IMR-90 (cell line): ENCODE measurements around the gene NREP. TPM values are rescaled to one million over a fixed set of nuclear protein-coding genes. Genes with fewer than 3 reads are reported as not detected.

Experiments
- ATAC-seq: fragments of 200-7000 bp; cut with Tn5 transposase; 2 replicates; pipeline ENCODE4 v1.9.1; 2020; ENCODE audit warnings: low read depth, mild to moderate bottlenecking, moderate library complexity
- BruUV-seq: library from RNA; stranded (reverse); fragments of 400-500 nt; replicated peaks from 2 replicates; lab custom pipeline; 2021; lab: Mats Ljungman, UMichigan
- CTCF ChIA-PET: fragments of 300-600 bp; formaldehyde crosslinking; extraction: SDS; loops from one replicate; lab custom pipeline; 2021; ENCODE audit warnings: antibody characterized with exemption; lab: Yijun Ruan, JAX
- POLR2A ChIA-PET: fragments of 300-600 bp; sonication (Branson Sonifier 250); formaldehyde crosslinking; loops from one replicate; lab custom pipeline; 2022; ENCODE audit warnings: antibody characterized with exemption; ENCODE audit not compliant: unreplicated experiment; lab: Charles Lee
- DNase-seq: peaks from one replicate; pipeline ENCODE4 v3.0.0; 2013
- H2AFZ ChIP-seq: replicated peaks from 2 replicates; pipeline ENCODE3; 2013; ENCODE audit warnings: low read length, mild to moderate bottlenecking; ENCODE audit not compliant: poor library complexity
- H2AK5ac ChIP-seq: 2 replicates; pipeline ENCODE4 v1.6.1; 2013; ENCODE audit warnings: low read depth, low read length, inconsistent platforms
- H2AK9ac ChIP-seq: replicated peaks from 2 replicates; pipeline ENCODE3; 2013; ENCODE audit warnings: mild to moderate bottlenecking, low read depth, low read length, moderate library complexity; ENCODE audit not compliant: poor library complexity
- H2BK120ac ChIP-seq: 2 replicates; pipeline ENCODE4 v1.6.1; 2013; ENCODE audit warnings: low read depth, low read length, inconsistent platforms
- H2BK15ac ChIP-seq: 3 replicates; pipeline ENCODE4 v1.6.1; 2013; ENCODE audit warnings: low read depth, low read length, inconsistent platforms
- H2BK20ac ChIP-seq: 2 replicates; pipeline ENCODE4 v1.6.1; 2013; ENCODE audit warnings: low read depth, mild to moderate bottlenecking, inconsistent platforms, low read length, moderate library complexity
- H2BK5ac ChIP-seq: 2 replicates; pipeline ENCODE4 v1.6.1; 2013; ENCODE audit warnings: mild to moderate bottlenecking, low read depth, low read length, inconsistent platforms; ENCODE audit not compliant: poor library complexity, severe bottlenecking
- H3K14ac ChIP-seq: replicated peaks from 2 replicates; pipeline ENCODE4 v1.6.1; 2013; ENCODE audit warnings: low read depth, low read length, inconsistent platforms
- H3K18ac ChIP-seq: 2 replicates; pipeline ENCODE4 v1.6.1; 2013; ENCODE audit warnings: low read depth, low read length, control low read depth
- H3K23ac ChIP-seq: 2 replicates; pipeline ENCODE4 v1.6.1; 2013; ENCODE audit warnings: low read depth, low read length, inconsistent platforms
- H3K27ac ChIP-seq: 2 replicates; pipeline ENCODE4 v1.5.1; 2013; ENCODE audit warnings: mild to moderate bottlenecking, control low read depth, low read length; ENCODE audit not compliant: insufficient read depth
- H3K27me3 ChIP-seq: 2 replicates; pipeline ENCODE4 v1.6.1; 2013; ENCODE audit warnings: low read length; ENCODE audit not compliant: control insufficient read depth, insufficient read depth
- H3K36me3 ChIP-seq: 2 replicates; pipeline ENCODE4 v1.6.1; 2013; ENCODE audit warnings: low read length, mixed read lengths; ENCODE audit not compliant: control insufficient read depth, insufficient read depth
- H3K4ac ChIP-seq: 2 replicates; pipeline ENCODE4 v1.6.1; 2013; ENCODE audit warnings: low read depth, low read length, inconsistent platforms
- H3K4me1 ChIP-seq: 2 replicates; pipeline ENCODE4 v1.6.1; 2013; ENCODE audit warnings: low read length, mixed read lengths; ENCODE audit not compliant: control insufficient read depth, insufficient read depth
- H3K4me2 ChIP-seq: 2 replicates; pipeline ENCODE4 v1.6.1; 2013; ENCODE audit warnings: low read depth, mild to moderate bottlenecking, control low read depth, low read length, moderate library complexity
- H3K4me3 ChIP-seq: 2 replicates; pipeline ENCODE4 v1.5.1; 2013; ENCODE audit warnings: low read depth, mild to moderate bottlenecking, control low read depth, low read length, moderate library complexity; ENCODE audit not compliant: insufficient read depth
- H3K56ac ChIP-seq: 2 replicates; pipeline ENCODE4 v1.6.1; 2013; ENCODE audit warnings: low read length, inconsistent platforms; ENCODE audit not compliant: insufficient read depth; ENCODE audit errors: extremely low read depth
- H3K79me1 ChIP-seq, 2 experiments: 2 replicates each; pipeline ENCODE4 v1.6.1; 2013; ENCODE audit warnings: low read length in 2 of 2, inconsistent platforms in 1 of 2, low read depth in 1 of 2
- H3K9ac ChIP-seq: 2 replicates; pipeline ENCODE4 v1.6.1; 2013; ENCODE audit warnings: low read depth, low read length, control low read depth
- H3K9me1 ChIP-seq: 2 replicates; pipeline ENCODE4 v1.6.1; 2013; ENCODE audit warnings: low read length, inconsistent platforms; ENCODE audit not compliant: insufficient read depth
- H3K9me3 ChIP-seq: 2 replicates; pipeline ENCODE4 v1.6.1; 2013; ENCODE audit warnings: low read length; ENCODE audit not compliant: control insufficient read depth, insufficient read depth
- H4K20me1 ChIP-seq: 2 replicates; pipeline ENCODE4 v1.6.1; 2013; ENCODE audit warnings: low read length, inconsistent platforms; ENCODE audit not compliant: insufficient read depth
- H4K5ac ChIP-seq: 2 replicates; pipeline ENCODE4 v1.6.1; 2013; ENCODE audit warnings: mild to moderate bottlenecking, low read depth, low read length, control low read depth
- H4K8ac ChIP-seq, 2 experiments: 2 replicates each; pipeline ENCODE4 v1.6.1; 2013; ENCODE audit warnings: low read depth in 2 of 2, low read length in 2 of 2, control low read depth in 1 of 2, inconsistent platforms in 1 of 2
- H4K91ac ChIP-seq: 2 replicates; pipeline ENCODE4 v1.6.1; 2013; ENCODE audit warnings: low read depth, low read length, inconsistent platforms; ENCODE audit not compliant: insufficient read depth
- BHLHE40 ChIP-seq: fragments of 150-350 bp; IDR thresholded peaks from 2 replicates; pipeline ENCODE4 v1.6.1; 2016; ENCODE audit warnings: mild to moderate bottlenecking, low read depth, low read length
- CEBPB ChIP-seq: IDR thresholded peaks from 2 replicates; pipeline ENCODE4 v1.6.1; 2012; ENCODE audit warnings: low read depth, low read length, improper control_type of control experiment
- CHD1 ChIP-seq: IDR thresholded peaks from 2 replicates; pipeline ENCODE4 v1.6.1; 2012; ENCODE audit warnings: low read depth, low read length, improper control_type of control experiment
- FOS ChIP-seq: fragments of 150-350 bp; IDR thresholded peaks from 2 replicates; pipeline ENCODE4 v1.6.1; 2016; ENCODE audit warnings: low read depth, low read length
- MAFK ChIP-seq: IDR thresholded peaks from 2 replicates; pipeline ENCODE4 v1.6.1; 2012; ENCODE audit warnings: low read depth, low read length, improper control_type of control experiment
- MAZ ChIP-seq: IDR thresholded peaks from 2 replicates; pipeline ENCODE4 v1.6.1; 2012; ENCODE audit warnings: low read depth, mild to moderate bottlenecking, low read length, improper control_type of control experiment, moderate library complexity, borderline replicate concordance
- MXI1 ChIP-seq: IDR thresholded peaks from 2 replicates; pipeline ENCODE4 v1.6.1; 2012; ENCODE audit warnings: low read depth, mild to moderate bottlenecking, low read length, moderate library complexity, borderline replicate concordance
- NFE2L2 ChIP-seq: fragments of 150-350 bp; IDR thresholded peaks from 2 replicates; pipeline ENCODE4 v1.6.1; 2016; ENCODE audit warnings: low read depth, mild to moderate bottlenecking, low read length
- POLR2A ChIP-seq: IDR thresholded peaks from 2 replicates; pipeline ENCODE4 v1.6.1; 2012; ENCODE audit warnings: mild to moderate bottlenecking, low read depth, low read length
- RAD21 ChIP-seq: IDR thresholded peaks from 2 replicates; pipeline ENCODE4 v1.6.1; 2012; ENCODE audit warnings: low read length, improper control_type of control experiment
- RCOR1 ChIP-seq: IDR thresholded peaks from 2 replicates; pipeline ENCODE4 v1.6.1; 2012; ENCODE audit warnings: mild to moderate bottlenecking, low read length, improper control_type of control experiment; ENCODE audit not compliant: insufficient replicate concordance
- RFX5 ChIP-seq: IDR thresholded peaks from 2 replicates; pipeline ENCODE4 v1.8.0; 2012; ENCODE audit warnings: low read depth, mild to moderate bottlenecking, low read length, moderate library complexity
- SMC3 ChIP-seq: fragments of 150-350 bp; IDR thresholded peaks from 2 replicates; pipeline ENCODE4 v1.6.1; 2016; ENCODE audit warnings: low read depth, mild to moderate bottlenecking, antibody characterized with exemption, low read length, moderate library complexity
- WGBS, 2 experiments: methylation state at CpG; one replicate each; pipeline versions ENCODE4 v1.1.5 to v1.1.7; 2013; ENCODE audit warnings: missing lambda C conversion rate in 2 of 2; ENCODE audit not compliant: insufficient read length in 1 of 2; ENCODE audit errors: extremely low coverage in 2 of 2; 5-methylcytosine and 5-hydroxymethylcytosine counted together
- dilution Hi-C: fragments of 300-500 bp; cut with HindIII; formaldehyde crosslinking; loops from one replicate; pipeline ENCODE4 v1.14.3; 2018; ENCODE audit warnings: low sequenced_read_pairs; ENCODE audit not compliant: unreplicated experiment
- in situ Hi-C: fragments of 300-500 bp; cut with MboI; formaldehyde crosslinking; loops from 3 replicates; pipeline ENCODE4 v1.14.3; 2019; ENCODE audit warnings: low sequenced_read_pairs, inconsistent platforms, mixed read lengths
- intact Hi-C: fragments of 100-400 bp; cut with micrococcal nuclease; formaldehyde crosslinking; loops from 2 replicates; pipeline ENCODE4 v1.10.0; 2022
- polyA plus RNA-seq, 3 experiments: library from polyadenylated mRNA; depleted of rRNA; stranded (reverse); fragments of >200 nt; gene quantifications; 2 replicates each; pipeline ENCODE4 v1.2.3, GENCODE V29; 2012; ENCODE audit warnings: low replicate concordance in 1 of 3
- total RNA-seq: library from RNA; depleted of rRNA; stranded (reverse); fragments of >200 nt; gene quantifications from 2 replicates; pipeline ENCODE4 v1.2.3, GENCODE V29; 2012
- TF ChIP-seq, protein P1 (sequence below): fragments of 150-350 bp; IDR thresholded peaks from 2 replicates; pipeline ENCODE4 v1.6.1; 2016; ENCODE audit warnings: low read depth, mild to moderate bottlenecking, low read length, moderate library complexity, borderline replicate concordance
- TF ChIP-seq, protein P2 (sequence below): fragments of 150-350 bp; IDR thresholded peaks from 2 replicates; pipeline ENCODE4 v1.6.1; 2017; ENCODE audit warnings: mild to moderate bottlenecking, antibody characterized with exemption, low read length, low read depth
- TF ChIP-seq, protein P3 (sequence below): conservative IDR thresholded peaks from 2 replicates; pipeline ENCODE4 v1.5.1; 2012; ENCODE audit warnings: mild to moderate bottlenecking, low read depth, low read length, improper control_type of control experiment

NREP gene
- total and polyA plus RNA-seq, 2 of the 4 experiments (the other 2 are of a cell fraction), result 178 to 277 TPM

DNA sequence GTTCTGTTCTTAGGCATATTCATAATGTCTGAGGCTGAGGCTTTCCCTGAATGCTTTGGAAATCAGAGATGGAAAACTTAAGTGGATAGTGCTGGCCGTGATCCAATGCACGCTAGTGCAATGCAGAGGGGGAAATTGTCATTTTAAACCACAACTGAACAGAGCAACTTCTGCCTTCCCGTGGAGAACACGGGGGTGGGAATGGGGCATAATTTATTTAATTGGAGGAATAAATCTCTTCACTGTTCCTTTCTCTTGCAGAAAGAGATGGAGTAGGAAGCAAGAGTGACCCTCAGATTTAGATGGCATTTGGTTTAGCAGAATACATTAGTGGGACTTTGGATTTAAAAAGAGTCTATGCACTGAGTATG, 22.9 kb upstream of the NREP start:
- no peak overlapping the region for H3K4me3 ChIP-seq
- no peak overlapping the region for H3K23ac ChIP-seq
- H3K9me3 ChIP-seq, result no peaks in the 10 kb centered on the region
- CTCF ChIA-PET, result no interaction called here
- peak overlapping the region; percentile 10; the same call in 1 of the 2 replicates for H3K14ac ChIP-seq
- no peak overlapping the region for H2AK5ac ChIP-seq
- H2BK15ac ChIP-seq, result no peak overlapping the region
- peaks cover 6% of the 10 kb centered on the region for H3K4me1 ChIP-seq
- no peaks in the 10 kb centered on the region for H3K79me1 ChIP-seq
- H4K91ac ChIP-seq, result peak overlapping the region; percentile 37; the same call in 1 of the 2 replicates
- no peak overlapping the region; the same call in 1 of the 2 replicates for H2BK20ac ChIP-seq
- no peak overlapping the region; the same call in 1 of the 2 replicates for H3K4me2 ChIP-seq
- TF ChIP-seq MXI1 (no peak), SMC3 (no peak), CEBPB (no peak), RCOR1 (no peak), RAD21 (no peak), MAFK (no peak), CHD1 (no peak), BHLHE40 (no peak), MAZ (no peak), NFE2L2 (no peak), FOS (no peak), POLR2A (no peak), RFX5 (no peak)
- TF ChIP-seq, protein P1, sequence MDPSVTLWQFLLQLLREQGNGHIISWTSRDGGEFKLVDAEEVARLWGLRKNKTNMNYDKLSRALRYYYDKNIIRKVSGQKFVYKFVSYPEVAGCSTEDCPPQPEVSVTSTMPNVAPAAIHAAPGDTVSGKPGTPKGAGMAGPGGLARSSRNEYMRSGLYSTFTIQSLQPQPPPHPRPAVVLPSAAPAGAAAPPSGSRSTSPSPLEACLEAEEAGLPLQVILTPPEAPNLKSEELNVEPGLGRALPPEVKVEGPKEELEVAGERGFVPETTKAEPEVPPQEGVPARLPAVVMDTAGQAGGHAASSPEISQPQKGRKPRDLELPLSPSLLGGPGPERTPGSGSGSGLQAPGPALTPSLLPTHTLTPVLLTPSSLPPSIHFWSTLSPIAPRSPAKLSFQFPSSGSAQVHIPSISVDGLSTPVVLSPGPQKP, result no peak
- TF ChIP-seq, protein P2, sequence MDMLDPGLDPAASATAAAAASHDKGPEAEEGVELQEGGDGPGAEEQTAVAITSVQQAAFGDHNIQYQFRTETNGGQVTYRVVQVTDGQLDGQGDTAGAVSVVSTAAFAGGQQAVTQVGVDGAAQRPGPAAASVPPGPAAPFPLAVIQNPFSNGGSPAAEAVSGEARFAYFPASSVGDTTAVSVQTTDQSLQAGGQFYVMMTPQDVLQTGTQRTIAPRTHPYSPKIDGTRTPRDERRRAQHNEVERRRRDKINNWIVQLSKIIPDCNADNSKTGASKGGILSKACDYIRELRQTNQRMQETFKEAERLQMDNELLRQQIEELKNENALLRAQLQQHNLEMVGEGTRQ, result no peak
- TF ChIP-seq, protein P3, sequence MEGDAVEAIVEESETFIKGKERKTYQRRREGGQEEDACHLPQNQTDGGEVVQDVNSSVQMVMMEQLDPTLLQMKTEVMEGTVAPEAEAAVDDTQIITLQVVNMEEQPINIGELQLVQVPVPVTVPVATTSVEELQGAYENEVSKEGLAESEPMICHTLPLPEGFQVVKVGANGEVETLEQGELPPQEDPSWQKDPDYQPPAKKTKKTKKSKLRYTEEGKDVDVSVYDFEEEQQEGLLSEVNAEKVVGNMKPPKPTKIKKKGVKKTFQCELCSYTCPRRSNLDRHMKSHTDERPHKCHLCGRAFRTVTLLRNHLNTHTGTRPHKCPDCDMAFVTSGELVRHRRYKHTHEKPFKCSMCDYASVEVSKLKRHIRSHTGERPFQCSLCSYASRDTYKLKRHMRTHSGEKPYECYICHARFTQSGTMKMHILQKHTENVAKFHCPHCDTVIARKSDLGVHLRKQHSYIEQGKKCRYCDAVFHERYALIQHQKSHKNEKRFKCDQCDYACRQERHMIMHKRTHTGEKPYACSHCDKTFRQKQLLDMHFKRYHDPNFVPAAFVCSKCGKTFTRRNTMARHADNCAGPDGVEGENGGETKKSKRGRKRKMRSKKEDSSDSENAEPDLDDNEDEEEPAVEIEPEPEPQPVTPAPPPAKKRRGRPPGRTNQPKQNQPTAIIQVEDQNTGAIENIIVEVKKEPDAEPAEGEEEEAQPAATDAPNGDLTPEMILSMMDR, result no peak
- no TSS peak for BruUV-seq
- WGBS, 2 experiments, result no CpG with 5 or more reads among the region's 4 CpGs
- no peak overlapping the region for H3K4ac ChIP-seq
- dilution Hi-C loops, result no loop called here
- peak overlapping the region in 1 of 2 experiments; percentile 60; a peak in 1 of 4 replicates for H4K8ac ChIP-seq
- H3K27me3 ChIP-seq, result no peaks in the 10 kb centered on the region
- H2BK5ac ChIP-seq, result no peak overlapping the region
- H4K5ac ChIP-seq, result no peak overlapping the region
- H4K20me1 ChIP-seq, result no peaks in the 10 kb centered on the region
- DNase-seq (peak; percentile 39), ATAC-seq (no peak)
- H3K36me3 ChIP-seq, result no peaks in the 10 kb centered on the region
- H3K27ac ChIP-seq, result no peak overlapping the region
- H3K18ac ChIP-seq, result no peak overlapping the region
- peak overlapping the region; percentile 64 for H2AFZ ChIP-seq
- H3K9me1 ChIP-seq, result no peaks in the 10 kb centered on the region; the same call in 1 of the 2 replicates
- no peak overlapping the region for H2AK9ac ChIP-seq
- POLR2A ChIA-PET, result no interaction called here
- intact Hi-C loops, result no loop called here
- H2BK120ac ChIP-seq, result peak overlapping the region; percentile 34
- in situ Hi-C loops, result no loop called here
- no peak overlapping the region for H3K56ac ChIP-seq
- H3K9ac ChIP-seq, result no peak overlapping the region
